Uterus (tissue), 2 donors: Measurements from ENCODE around the gene HSBP1.

Experiments
- POLR2A ChIP-seq, 2 donors: fragments of 450-650 bp; IDR thresholded peaks; one replicate each; pipeline ENCODE4 v1.6.1; 2016; ENCODE audit warnings: antibody characterized with exemption in 2 of 2, mild to moderate bottlenecking in 1 of 2, moderate library complexity in 1 of 2
- TF ChIP-seq, protein P1 (sequence below), 4 experiments: fragments of 200-600 bp in 2 of 4; fragments of 450-650 bp in 2 of 4; sonication (generic) in 2 of 4; IDR thresholded peaks; one replicate each; pipeline ENCODE4 v1.5.1; 2016 to 2019; ENCODE audit warnings: antibody characterized with exemption in 4 of 4, mild to moderate bottlenecking in 2 of 4, moderate library complexity in 1 of 4

- TF ChIP-seq, protein P1, sequence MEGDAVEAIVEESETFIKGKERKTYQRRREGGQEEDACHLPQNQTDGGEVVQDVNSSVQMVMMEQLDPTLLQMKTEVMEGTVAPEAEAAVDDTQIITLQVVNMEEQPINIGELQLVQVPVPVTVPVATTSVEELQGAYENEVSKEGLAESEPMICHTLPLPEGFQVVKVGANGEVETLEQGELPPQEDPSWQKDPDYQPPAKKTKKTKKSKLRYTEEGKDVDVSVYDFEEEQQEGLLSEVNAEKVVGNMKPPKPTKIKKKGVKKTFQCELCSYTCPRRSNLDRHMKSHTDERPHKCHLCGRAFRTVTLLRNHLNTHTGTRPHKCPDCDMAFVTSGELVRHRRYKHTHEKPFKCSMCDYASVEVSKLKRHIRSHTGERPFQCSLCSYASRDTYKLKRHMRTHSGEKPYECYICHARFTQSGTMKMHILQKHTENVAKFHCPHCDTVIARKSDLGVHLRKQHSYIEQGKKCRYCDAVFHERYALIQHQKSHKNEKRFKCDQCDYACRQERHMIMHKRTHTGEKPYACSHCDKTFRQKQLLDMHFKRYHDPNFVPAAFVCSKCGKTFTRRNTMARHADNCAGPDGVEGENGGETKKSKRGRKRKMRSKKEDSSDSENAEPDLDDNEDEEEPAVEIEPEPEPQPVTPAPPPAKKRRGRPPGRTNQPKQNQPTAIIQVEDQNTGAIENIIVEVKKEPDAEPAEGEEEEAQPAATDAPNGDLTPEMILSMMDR (IDR thresholded peaks at IDR 0.05) = no peak
- no peak for TF ChIP-seq POLR2A (IDR thresholded peaks at IDR 0.05)
Measured at GRCh38 chr16:83853834-83854233, 46.1 kb downstream of the HSBP1 start.
